Embryonic facial prominence (tissue), 1 donor: ENCODE results near the gene KASH5.
A peak's percentile ranks its signal among the peaks of the same experiment; 100 is the strongest.

ENCODE experiments used
- DNase-seq: peaks from one replicate; pipeline ENCODE4 v3.0.0-alpha.2; 2016; ENCODE audit errors: extremely low spot score

Gene KASH5, protein sequence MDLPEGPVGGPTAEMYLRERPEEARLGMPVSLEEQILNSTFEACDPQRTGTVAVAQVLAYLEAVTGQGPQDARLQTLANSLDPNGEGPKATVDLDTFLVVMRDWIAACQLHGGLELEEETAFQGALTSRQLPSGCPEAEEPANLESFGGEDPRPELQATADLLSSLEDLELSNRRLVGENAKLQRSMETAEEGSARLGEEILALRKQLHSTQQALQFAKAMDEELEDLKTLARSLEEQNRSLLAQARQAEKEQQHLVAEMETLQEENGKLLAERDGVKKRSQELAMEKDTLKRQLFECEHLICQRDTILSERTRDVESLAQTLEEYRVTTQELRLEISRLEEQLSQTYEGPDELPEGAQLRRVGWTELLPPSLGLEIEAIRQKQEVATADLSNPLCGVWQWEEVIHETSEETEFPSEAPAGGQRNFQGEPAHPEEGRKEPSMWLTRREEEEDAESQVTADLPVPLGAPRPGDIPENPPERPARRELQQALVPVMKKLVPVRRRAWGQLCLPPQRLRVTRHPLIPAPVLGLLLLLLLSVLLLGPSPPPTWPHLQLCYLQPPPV

DNA sequence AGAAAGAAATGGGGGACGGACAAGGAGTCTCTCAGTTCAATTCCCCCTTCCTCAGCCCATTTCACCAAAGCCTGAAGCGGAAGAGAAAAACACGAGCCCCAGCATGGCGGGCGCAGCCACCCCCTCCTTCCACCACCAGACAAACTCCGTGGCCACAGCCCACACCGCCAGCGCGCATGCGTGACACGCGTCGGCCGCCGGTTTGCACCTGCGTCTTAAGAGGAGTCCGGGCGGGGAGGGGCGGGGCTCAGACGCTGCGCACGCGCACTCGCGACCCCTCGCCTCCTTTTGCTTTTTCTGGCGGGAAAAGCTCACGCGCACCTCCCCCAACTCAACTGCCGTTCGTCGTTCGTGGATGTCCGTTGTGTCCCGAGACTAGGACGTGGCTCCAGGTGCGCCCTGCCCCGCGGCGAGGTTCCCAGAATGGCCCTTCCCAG, at the start of gene KASH5:
Gene KASH5 (plus strand): TSS at position 314 of the 437 bp plus-strand sequence. CDS start 2,635 bp downstream, outside the sequence.
- no peak for DNase-seq

DNA sequence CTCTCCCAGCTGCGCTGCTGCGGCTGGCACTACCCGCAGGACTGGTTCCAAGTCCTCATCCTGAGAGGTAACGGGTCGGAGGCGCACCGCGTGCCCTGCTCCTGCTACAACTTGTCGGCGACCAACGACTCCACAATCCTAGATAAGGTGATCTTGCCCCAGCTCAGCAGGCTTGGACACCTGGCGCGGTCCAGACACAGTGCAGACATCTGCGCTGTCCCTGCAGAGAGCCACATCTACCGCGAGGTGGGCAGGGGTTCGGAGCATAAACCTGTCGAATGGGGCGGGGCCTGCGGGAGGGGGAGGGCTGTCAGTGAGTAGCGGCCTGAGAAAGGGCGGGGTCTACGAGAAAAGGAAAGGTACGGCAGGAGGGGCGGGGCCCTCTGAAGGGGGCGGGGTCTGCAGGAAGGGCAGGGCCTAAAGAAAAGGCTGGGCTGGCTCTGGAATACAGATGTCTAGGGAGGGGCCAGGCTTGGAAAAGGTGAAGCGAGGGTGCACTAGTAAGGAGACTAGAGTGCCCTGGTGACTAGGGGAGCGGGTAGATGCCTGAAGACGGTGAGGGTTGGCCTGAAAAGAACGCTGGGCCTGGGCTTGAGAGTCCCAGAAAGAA, 49.3 kb upstream of the KASH5 start:
- DNase-seq: no peak

DNA sequence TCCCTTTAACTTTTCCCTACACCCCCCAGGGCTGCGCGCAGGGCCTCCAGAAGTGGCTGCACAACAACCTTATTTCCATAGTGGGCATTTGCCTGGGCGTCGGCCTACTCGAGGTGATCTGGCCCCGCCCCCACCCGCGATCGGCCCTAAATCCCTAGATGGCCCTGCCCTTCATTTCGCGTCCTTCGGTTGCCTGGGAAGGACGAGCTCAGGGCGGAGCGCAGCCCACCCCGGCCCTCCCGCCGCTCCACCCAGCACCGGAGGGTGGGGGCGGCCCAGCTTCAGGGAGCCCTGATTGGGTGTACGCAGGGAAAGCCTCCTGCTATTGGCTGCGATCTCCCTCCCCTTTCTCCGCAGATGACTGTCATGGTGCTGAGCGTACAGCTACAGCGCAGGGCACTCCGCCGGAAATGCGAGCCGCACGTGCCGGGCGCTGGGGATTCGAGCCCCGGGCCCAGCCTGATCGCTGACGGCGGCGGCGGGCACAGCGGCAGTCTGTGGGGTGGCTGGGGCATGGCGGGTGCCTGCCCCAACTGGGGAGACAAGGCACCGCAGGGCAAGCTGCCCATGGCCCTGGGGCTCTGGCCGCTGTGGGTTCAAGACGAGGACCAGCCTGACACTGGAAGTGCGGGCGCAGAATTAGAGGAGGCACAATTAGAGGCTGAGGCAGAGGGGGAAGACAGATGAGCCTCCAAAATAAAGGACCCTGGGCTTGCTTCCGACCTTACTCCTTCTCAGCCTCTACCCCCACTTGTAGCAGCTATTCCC, 48.6 kb upstream of the KASH5 start:
- peak; percentile 89 for DNase-seq

DNA sequence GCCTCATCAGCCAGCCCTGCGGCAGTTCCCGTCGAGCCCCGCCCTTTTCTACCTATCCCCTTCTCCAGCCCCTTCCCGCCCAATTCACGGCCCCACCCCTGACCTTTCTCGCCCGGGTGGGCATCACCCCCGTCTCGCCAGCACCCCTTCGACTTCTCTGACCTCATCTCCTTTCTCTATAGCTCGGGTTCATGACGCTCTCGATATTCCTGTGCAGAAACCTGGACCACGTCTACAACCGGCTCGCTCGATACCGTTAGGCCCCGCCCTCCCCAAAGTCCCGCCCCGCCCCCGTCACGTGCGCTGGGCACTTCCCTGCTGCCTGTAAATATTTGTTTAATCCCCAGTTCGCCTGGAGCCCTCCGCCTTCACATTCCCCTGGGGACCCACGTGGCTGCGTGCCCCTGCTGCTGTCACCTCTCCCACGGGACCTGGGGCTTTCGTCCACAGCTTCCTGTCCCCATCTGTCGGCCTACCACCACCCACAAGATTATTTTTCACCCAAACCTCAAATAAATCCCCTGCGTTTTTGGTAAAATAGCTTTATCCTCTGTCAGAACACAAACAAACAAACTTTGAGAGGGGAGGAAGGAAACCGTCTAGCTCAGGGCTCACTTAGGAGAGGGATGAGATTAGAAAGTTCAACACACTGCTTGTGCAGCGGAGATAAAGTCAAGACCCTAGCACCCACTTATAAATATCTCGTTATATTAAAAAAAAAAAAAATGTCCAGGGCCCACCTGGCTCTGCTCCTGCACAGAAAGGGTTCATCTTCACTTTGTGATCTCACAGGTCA, 47.8 kb upstream of the KASH5 start:
- DNase-seq: no peak

DNA sequence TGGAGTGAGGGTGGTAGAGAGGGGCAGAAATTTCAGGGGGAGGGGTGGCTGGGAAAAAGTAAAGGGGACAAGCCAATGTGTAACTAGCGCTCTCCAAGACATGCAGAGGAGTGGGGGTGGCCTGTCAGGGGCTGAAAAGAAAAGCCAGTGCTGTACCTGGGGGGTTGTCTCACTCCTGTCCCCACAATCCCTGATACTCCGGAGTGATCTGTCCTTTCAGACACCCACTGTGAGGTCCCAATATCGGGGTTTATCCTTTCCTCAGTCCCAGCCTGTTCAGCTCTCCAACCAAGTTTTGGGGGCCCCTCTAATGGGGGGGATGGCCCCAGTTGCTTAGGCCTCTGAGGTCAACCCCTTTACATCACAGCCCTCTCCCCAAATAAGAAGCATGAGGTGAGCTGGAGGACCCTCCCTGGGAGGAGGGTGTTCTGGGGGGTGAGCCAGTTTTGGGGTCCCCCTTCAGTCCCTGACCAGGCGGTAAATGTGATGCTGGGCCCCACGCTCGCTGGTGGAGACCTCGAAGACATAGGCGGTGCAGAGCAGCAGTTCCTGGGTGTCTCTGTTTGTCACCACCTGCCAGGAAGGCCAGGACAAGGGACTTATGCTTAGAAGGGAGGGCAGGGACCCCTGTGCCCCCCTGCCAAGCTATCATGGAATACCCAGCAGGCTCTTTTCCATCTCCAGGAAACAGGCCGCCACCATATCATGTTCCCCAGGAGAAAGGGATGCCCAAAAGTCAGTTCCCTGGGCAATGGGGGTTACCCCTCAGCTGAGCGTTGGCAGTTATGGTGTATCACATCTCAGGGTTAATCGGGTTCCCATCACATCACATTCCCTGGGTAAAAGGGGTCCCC, 47.0 kb upstream of the KASH5 start:
- no peak for DNase-seq

DNA sequence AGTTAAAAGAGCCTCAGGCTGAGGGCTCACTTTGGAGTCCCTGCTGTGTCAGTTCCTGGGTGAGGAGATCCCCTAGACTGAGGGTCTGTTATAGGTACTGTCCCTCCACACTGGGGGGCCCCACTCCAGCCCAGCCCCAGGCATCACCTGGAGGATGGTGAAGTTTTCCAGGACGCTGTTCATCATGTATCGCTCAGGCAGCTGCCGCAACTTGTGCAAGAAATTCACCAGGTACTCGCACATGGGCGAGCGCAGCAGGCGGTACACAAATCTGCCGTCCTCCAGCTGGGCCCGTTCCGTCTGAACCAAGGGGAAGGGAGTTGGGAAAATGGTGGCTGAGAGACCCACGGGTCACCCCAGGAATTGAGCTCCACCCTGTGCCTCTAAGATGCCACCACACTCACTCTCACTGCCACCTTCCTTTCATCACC, 45.7 kb upstream of the KASH5 start:
- no peak for DNase-seq

DNA sequence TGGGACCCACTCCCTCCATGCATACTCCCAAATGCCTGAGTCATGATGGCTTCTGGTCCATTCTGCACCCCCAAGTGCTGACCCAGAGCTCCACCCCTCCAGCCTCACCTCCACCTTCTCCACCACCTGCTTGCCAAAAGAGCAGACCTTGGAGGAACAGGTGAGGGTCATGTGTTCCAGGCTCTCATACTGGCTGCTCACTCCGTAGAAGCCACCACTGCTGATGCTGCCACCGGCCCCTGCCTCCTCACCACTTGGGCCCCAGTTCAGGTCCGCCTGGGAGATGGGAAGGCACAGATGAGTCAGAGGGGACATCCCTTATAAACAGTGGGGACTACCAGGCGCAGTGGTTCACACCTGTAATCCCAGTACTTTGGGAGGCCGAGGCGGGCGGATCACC, 44.9 kb upstream of the KASH5 start:
- no peak for DNase-seq

DNA sequence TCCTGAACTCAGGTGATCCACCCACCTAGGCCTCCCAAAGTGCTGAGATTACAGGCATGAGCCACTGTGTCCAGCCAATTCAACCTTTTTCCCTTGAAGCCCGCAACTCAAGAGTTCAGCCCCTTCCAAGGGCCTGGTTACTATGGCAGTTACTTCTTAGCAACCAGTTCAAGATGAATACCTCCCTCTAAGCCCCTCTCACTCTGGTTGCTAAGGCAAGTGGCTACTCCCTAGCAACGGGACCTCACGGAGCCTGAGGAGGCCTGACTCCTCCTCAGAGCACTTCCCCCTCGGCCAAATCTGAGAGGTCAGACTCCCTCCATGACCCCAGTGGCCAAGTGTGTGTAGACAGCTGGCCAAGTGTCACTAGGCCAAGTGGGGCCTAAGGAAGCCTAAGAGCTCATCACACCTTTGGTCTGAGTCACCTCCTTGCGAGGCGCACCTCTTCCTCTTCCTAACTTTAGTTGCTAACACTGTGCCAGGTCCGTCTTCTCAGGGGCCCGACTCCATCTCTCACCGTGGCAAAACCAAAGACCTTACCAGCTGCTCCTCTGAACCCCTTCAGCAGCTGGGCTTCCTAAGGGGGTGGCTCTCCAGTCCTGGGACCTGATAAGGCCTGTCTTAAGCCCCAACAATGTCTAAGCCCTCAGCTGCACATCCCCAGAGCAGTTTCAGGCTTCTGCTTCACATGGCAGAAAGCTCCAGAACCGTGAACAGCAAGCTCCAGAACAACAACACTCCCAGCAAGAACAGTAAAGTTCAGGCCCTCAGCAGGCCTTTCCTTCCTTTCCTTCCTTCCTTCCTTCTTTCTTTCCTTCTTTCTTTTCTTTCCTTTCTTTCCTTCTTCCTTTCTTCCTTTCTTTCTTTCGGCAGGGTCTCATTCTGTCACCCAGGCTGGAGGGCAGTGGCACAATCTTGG, 43.3 kb upstream of the KASH5 start:
- no peak for DNase-seq

DNA sequence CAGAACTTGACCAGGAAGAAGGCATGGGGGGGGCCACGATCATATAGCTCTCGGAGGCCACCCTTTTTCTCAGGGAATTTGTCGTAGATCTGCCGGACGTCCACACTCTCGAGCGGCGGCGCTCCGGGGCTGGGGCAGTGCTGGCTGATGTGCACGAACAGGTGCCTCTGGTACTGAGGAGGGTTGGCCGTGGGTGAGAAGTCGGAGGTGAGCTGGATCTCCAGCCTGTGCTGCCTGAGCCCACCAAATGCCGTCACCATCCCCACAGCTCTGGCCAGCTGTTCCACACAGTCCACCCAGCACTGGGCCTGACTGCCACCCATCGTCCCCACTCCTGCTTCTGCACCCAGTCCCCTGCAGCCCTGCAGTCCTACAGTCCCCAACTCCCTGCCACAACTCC, 40.9 kb upstream of the KASH5 start:
- DNase-seq: no peak

DNA sequence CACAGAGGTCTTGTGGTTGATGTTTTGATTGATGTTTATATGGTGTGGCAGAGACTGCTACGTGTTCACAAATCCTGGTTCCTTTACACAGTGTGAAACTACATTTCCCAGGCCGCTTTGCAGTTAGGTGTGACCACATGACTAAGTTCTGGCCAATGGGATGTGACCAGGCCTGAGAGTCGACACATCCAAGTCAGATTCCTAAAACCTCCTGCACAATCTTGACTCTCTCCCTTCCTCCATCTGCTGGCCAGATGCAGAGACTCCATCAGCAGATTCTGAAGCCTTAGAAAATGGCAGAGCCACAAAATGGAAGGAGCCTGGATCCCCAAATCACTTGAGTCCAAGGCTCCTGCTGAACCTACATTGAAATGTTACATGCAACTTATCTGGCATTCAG, 40.2 kb upstream of the KASH5 start:
- DNase-seq: no peak

DNA sequence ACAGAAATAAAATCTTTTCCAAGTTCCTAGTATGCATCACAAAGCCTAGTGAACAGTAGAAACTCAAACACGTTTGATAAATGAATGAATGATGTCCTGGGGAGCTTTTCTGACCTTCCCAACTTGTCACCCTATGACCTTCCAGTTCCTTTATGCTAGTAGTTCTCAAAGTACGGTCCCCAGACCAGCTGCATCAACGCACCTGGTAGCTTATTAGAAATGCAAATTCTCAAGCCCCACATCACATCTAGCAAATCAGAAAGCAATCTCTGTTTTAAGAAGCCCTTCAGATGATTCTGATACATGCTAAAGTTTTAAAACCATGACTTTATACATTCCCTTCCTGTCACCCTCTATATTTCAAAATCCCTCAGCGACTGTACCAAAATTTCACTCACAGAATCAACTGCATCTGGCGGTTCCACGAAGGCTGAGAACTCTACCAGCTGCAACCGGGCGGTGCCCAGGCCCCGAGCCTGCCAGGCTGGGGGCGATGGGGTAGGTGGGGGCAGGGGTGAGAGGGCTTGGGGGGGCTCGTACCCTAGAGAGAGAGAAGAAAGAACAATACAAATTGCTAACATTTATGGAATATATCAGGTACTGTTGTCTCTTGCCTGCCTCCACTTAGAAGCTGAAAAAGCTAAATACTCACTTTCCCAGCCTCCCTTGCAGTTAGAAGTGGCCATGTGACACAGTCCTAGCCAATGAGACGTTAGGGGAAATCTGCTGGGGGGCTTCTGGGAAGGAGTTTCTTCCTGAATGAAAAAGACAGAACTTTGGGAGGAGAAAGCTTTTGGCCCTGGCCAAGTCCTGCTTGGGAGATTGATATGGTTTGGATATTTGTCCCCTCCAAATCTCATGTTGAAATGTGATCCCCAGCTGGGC, 39.5 kb upstream of the KASH5 start:
- no peak for DNase-seq

DNA sequence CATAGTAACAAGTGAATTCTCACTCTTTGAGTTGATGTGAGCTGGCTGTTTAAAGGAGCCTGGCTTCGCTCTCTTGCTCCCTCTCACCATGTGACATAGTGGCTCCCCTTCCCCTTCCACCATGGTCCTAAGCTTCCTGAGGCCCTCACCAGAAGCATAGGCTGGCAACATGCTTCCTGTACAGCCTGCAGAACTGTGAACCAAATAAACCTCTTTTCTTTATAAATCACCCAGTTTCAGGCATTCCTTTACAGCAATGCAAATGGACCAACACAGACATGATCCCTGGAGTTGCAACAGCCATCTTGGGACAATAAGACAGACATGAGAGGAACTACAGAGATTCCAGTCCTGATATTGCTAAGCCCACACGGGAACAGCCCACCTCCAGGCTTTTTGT, 38.5 kb upstream of the KASH5 start:
- DNase-seq: no peak

DNA sequence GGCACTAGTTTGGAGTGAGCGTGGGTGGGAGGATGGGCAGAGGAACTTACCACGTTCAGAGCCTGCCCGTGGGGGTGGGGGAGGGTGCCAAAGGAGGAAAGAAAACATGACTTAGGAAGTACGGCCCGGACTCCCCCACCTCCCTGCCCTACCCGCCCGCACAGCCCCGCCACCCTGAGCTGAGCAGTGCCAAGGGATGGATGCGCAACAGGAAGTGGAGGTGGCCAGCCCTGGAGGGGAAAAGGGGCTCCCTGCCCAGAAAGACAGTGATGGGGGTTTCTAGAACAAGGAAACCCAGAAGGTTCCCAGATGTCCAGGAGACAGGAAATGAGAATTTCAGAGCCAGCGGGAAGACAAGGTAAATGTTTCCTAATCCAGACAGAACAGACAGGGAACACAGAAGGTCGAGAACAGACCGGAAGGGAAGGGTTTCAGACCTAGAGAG, 32.1 kb upstream of the KASH5 start:
- DNase-seq: no peak

DNA sequence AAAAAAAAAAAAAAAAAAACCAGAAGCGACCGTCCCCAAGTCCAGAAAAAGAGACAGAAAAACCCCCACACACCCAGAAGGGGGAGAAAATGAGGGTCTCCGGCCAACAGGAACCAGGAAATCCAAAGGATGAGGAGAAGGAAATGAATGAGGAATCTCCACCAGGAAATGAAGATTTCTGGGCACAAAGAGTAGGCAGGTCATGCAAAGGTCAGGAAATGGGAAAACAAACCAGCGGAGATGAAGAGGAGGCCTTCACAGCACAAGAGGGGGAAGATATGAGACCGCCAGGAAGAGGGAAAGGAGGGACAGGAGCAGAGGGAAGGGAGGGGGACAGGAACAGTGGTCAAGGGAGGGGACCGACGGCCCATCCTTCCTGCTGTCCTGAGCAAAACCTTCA, 31.7 kb upstream of the KASH5 start:
- no peak for DNase-seq

DNA sequence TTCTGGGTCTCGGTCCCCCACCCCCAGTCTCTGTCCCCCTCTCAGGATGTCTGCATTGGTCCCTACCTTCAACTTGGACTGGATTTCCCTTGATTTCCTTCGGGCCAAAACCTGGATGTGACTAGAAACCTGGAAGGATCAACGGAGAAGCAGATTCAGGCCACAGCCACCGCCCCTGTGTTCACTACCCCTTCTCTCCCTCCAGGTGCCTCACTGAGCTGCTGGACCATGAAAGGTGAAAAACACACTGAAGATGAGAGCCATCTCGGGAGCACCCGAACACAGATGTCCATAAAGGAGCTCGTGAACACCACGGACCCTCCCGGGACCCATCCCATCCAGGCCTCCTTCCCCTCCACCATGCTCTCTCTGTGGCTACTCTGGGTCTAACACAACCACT, 30.9 kb upstream of the KASH5 start:
- no peak for DNase-seq

DNA sequence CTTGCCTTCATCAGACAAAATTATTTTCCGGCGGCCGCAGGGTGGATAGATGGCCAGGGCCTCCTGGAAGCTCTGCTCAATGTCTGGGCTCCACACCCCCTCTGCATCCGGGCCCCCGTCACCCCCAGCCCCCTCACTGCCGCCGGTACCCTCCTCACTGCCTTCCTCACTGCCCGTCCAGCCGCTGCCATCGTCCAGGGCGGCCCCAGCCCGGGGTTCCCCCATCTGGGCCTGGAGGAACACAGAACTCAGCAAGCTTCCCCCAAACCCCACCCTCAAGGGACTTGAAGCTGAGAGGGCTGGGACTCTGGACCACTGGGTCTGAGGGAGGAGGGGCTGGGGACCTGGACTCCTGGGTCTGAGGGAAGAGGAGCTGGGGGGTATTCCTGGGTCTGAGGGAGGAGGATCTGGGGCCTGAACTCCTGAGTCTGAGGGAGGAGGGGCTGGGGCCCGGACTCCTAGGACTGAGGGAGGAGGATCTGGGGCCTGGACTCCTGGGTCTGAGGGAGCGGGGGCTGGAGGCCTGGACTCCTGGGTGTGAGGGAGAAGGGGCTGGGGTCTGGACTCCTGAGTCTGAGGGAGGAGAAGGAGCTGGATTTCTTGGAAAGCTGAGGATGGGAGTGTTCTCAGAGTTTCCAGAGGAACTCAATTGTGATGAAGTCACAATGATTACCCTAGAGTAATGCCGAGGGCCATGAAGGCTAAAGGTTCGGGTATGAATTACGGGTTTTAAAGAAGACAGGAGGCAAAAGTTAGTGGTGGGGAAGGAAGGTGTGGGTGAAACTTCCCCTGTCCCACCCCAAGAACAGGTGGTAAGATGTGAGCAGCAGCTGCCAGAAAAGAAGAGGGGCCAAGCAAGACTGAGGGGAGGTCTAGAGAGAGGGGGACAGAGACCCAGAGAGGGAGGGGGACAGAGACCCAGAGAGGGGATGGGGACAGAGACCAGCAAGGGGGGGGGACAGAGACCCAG, 27.9 kb upstream of the KASH5 start:
- no peak for DNase-seq

DNA sequence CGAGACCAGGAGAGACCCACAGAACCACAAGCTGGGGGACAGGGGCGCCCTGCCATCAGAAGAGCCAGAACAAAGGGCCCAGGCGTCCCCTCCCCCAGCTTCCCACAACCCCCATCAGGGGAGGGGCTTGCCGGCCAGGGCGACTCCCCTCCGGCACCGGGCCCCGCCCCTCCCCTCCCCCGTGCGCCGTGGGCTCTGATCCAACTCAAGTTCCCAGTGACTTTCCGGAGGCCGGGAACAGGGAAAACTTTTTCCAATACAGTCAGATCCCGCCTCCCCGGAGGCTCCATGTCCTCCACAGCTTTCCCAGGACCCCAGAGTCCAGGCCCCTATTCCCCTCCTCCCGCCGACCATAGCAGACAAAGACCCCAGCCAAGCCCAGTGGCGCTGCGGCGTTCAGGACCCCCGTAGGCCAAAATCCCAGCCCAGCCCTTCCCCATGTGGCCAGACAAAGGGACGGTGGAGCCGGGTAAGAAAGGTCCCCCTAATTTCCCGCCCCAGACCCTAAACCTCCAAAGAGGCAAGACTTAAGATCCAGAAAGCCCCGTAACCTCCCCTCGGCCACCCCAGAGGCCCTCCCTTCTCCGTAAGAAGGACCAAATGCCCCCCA, 26.5 kb upstream of the KASH5 start:
- peak; percentile 86 for DNase-seq
